Caco-2 (cell line): ENCODE data around the gene DLEC1. TPM values are rescaled to one million over a fixed set of nuclear protein-coding genes. Genes with fewer than 3 reads are reported as not detected.
A peak's percentile ranks its signal among the peaks of the same experiment; 100 is the strongest.

Source experiments
- BruUV-seq: library from RNA; stranded (reverse); fragments of 400-500 nt; replicated peaks from 2 replicates; lab custom pipeline; 2021; lab: Mats Ljungman, UMichigan
- CTCF ChIA-PET: fragments of 300-600 bp; sonication (Branson Sonifier 250); formaldehyde crosslinking; loops from one replicate; lab custom pipeline; 2022; ENCODE audit warnings: antibody characterized with exemption; lab: Charles Lee
- POLR2A ChIA-PET: fragments of 300-600 bp; sonication (Branson Sonifier 250); formaldehyde crosslinking; loops from one replicate; lab custom pipeline; 2022; ENCODE audit warnings: antibody characterized with exemption; lab: Charles Lee
- DNase-seq, 2 experiments: peaks; one replicate each; pipeline versions ENCODE4 v3.0.0 to v3.0.0-alpha.2; 2020 to 2022
- H3K27me3 ChIP-seq: replicated peaks from 2 replicates; pipeline ENCODE4 v1.6.0; 2011; ENCODE audit warnings: low read length; ENCODE audit not compliant: control insufficient read depth, insufficient read depth
- H3K36me3 ChIP-seq: 2 replicates; pipeline ENCODE4 v1.5.1; 2011; ENCODE audit warnings: low read length; ENCODE audit not compliant: control insufficient read depth, insufficient read depth
- H3K4me1 ChIP-seq: fragments of 250-450 bp; sonication (Bioruptor Pico); 2 replicates; pipeline ENCODE4 v1.5.1; 2020; ENCODE audit warnings: mild to moderate bottlenecking
- H3K4me3 ChIP-seq: 2 replicates; pipeline ENCODE4 v1.5.1; 2011; ENCODE audit warnings: low read depth, mild to moderate bottlenecking, control low read depth, low read length
- H3K9me3 ChIP-seq: fragments of 250-450 bp; sonication (Bioruptor Pico); 2 replicates; pipeline ENCODE4 v1.5.1; 2020; ENCODE audit warnings: mild to moderate bottlenecking, moderate library complexity
- H3K27ac Mint-ChIP-seq: one replicate; pipeline ENCODE4 v1.8.0; 2022; ENCODE audit warnings: mixed read lengths; ENCODE audit not compliant: unreplicated experiment
- H3K27me3 Mint-ChIP-seq: one replicate; pipeline ENCODE4 v1.8.0; 2022; ENCODE audit warnings: mixed read lengths; ENCODE audit not compliant: insufficient read depth, unreplicated experiment
- H3K36me3 Mint-ChIP-seq: one replicate; pipeline ENCODE4 v1.8.0; 2022; ENCODE audit warnings: mild to moderate bottlenecking, mixed read lengths; ENCODE audit not compliant: insufficient read depth, unreplicated experiment
- H3K4me1 Mint-ChIP-seq: one replicate; pipeline ENCODE4 v1.8.0; 2022; ENCODE audit warnings: low read depth, mixed read lengths; ENCODE audit not compliant: unreplicated experiment
- H3K4me3 Mint-ChIP-seq: one replicate; pipeline ENCODE4 v1.8.0; 2022; ENCODE audit warnings: mild to moderate bottlenecking, moderate library complexity, mixed read lengths; ENCODE audit not compliant: unreplicated experiment
- H3K9me3 Mint-ChIP-seq: one replicate; pipeline ENCODE4 v1.8.0; 2022; ENCODE audit warnings: mixed read lengths; ENCODE audit not compliant: unreplicated experiment
- intact Hi-C: fragments of 100-400 bp; cut with micrococcal nuclease; formaldehyde crosslinking; loops from one replicate; pipeline ENCODE4 v1.10.0; 2022; ENCODE audit not compliant: unreplicated experiment
- total RNA-seq: library from RNA; stranded (reverse); gene quantifications from 2 replicates; pipeline ENCODE4 v1.2.3, GENCODE V29; 2022
- TF ChIP-seq, protein P1 (sequence below), 2 experiments: fragments of 200-600 bp in 1 of 2; IDR thresholded peaks; 1 replicate in 1 of 2; 2 replicates in 1 of 2; pipeline versions ENCODE4 v1.5.1 to v1.8.0; 2011 to 2022; ENCODE audit warnings: antibody characterized with exemption in 1 of 2, control low read depth in 1 of 2, inconsistent platforms in 1 of 2, low read depth in 1 of 2, low read length in 1 of 2, mild to moderate bottlenecking in 1 of 2, moderate library complexity in 1 of 2; ENCODE audit not compliant: insufficient read depth in 1 of 2, severe bottlenecking in 1 of 2, unreplicated experiment in 1 of 2

Gene DLEC1
- total RNA-seq, 1 experiment from 2014 or later = 0.11 TPM

DNA sequence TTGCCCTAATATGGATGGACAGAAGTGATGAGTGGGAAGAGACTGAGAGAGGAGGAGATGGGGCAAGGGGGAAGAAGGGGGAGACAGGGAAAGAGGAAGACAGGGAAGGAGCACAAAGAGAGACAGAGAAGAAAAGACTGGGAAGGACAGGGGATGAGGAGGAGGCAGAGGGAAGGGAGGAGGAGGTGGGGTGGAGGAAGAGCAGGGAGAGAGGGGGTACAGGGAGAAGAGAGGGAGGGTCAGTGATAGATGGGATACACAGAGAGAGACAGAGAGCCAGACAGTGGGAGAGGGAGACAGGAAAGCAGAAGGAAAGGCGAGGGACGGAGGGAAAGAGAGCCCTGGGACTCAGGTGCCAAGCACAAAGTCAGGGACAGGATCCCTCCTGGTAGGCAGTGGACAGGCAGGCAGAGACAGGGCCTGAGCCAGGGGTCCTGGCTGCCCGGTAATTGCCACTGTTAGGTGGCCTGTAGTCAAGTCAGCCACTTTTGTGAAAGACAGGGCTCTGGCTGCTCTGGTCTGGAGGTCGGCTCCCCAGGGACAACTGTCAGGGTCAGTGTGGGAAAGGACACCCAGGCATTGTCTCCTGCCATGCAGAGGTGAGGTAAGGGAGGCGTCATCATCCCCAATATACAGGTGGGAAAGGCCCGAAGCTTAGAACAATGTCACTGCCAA lies 38.6 kb upstream of the DLEC1 start:
- TF ChIP-seq, protein P1, sequence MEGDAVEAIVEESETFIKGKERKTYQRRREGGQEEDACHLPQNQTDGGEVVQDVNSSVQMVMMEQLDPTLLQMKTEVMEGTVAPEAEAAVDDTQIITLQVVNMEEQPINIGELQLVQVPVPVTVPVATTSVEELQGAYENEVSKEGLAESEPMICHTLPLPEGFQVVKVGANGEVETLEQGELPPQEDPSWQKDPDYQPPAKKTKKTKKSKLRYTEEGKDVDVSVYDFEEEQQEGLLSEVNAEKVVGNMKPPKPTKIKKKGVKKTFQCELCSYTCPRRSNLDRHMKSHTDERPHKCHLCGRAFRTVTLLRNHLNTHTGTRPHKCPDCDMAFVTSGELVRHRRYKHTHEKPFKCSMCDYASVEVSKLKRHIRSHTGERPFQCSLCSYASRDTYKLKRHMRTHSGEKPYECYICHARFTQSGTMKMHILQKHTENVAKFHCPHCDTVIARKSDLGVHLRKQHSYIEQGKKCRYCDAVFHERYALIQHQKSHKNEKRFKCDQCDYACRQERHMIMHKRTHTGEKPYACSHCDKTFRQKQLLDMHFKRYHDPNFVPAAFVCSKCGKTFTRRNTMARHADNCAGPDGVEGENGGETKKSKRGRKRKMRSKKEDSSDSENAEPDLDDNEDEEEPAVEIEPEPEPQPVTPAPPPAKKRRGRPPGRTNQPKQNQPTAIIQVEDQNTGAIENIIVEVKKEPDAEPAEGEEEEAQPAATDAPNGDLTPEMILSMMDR (IDR thresholded peaks at IDR 0.05; ENCODE audit: insufficient read depth in 1 of 2, low read depth in 1 of 2, low read length in 1 of 2, severe bottlenecking in 1 of 2, unreplicated experiment in 1 of 2) = no peak
- Mint-ChIP-seq H3K27me3 (no peaks in the 10 kb centered on the region), H3K4me3 (no peak overlapping the region)

GRCh38 chr3:38000965-38001455 lies 38.0 kb upstream of the DLEC1 start:
- Mint-ChIP-seq H3K27ac (no peak overlapping the region), H3K27me3 (no peaks in the 10 kb centered on the region), H3K4me3 (no peak overlapping the region), H3K9me3 (no peaks in the 10 kb centered on the region), H3K4me1 (peaks cover 48% of the 10 kb centered on the region), H3K36me3 (peaks cover 17% of the 10 kb centered on the region)
- Histone ChIP-seq H3K4me1 (peaks cover 49% of the 10 kb centered on the region), H3K4me3 (no peak overlapping the region), H3K36me3 (peaks cover 7% of the 10 kb centered on the region), H3K9me3 (no peaks in the 10 kb centered on the region), H3K27me3 (no peaks in the 10 kb centered on the region)
- intact Hi-C loops = no loop called here
- BruUV-seq = no TSS peak
- peak in 1 of 2 experiments; percentile 33 for DNase-seq
- TF ChIP-seq, protein P1 (IDR thresholded peaks at IDR 0.05; ENCODE audit: insufficient read depth in 1 of 2, low read depth in 1 of 2, low read length in 1 of 2, severe bottlenecking in 1 of 2, unreplicated experiment in 1 of 2) = no peak
- POLR2A ChIA-PET = interaction anchor here (1.0 kb wide), 1 partner anchor 26 kb away, joined by 3 read pairs; no protein-coding TSS in a partner anchor
- CTCF ChIA-PET = interaction anchor here (2.4 kb wide), 1 partner anchor 27 kb away, joined by 34 read pairs; no protein-coding TSS in a partner anchor

More for the DNA sequence above, 38.6 kb upstream of the DLEC1 start:
- Histone ChIP-seq H3K4me1 (peaks cover 55% of the 10 kb centered on the region), H3K4me3 (no peak overlapping the region), H3K27me3 (no peaks in the 10 kb centered on the region), H3K36me3 (peaks cover 3% of the 10 kb centered on the region; the same call in 1 of the 2 replicates), H3K9me3 (no peaks in the 10 kb centered on the region)
- BruUV-seq = no TSS peak
- POLR2A ChIA-PET = no interaction called here
- H3K36me3 Mint-ChIP-seq = peaks cover 17% of the 10 kb centered on the region
- peak overlapping the region; percentile 97 for H3K27ac Mint-ChIP-seq
- intact Hi-C loops = no loop called here
- peak in 1 of 2 experiments; percentile 26 for DNase-seq
- CTCF ChIA-PET = interaction anchor here (2.4 kb wide), 1 partner anchor 26 kb away, joined by 34 read pairs; no protein-coding TSS in a partner anchor
- H3K9me3 Mint-ChIP-seq = no peaks in the 10 kb centered on the region
- H3K4me1 Mint-ChIP-seq = peaks cover 51% of the 10 kb centered on the region

- peaks cover 7% of the 10 kb centered on the region for H3K36me3 ChIP-seq
- TF ChIP-seq, protein P1 (IDR thresholded peaks at IDR 0.05; ENCODE audit: insufficient read depth in 1 of 2, low read depth in 1 of 2, low read length in 1 of 2, severe bottlenecking in 1 of 2, unreplicated experiment in 1 of 2) = peak; percentile 45 to 65
- H3K9me3 Mint-ChIP-seq = no peaks in the 10 kb centered on the region
- BruUV-seq = no TSS peak
- DNase-seq = peak; percentile 53 to 74
- H3K27me3 Mint-ChIP-seq = no peaks in the 10 kb centered on the region
- intact Hi-C loops = no loop called here
- H3K4me3 ChIP-seq = no peak overlapping the region
- CTCF ChIA-PET = interaction anchor here (0.5 to 2.4 kb wide), 3 partner anchors 22 to 193 kb away, joined by 5 to 34 read pairs (median 6); no protein-coding TSS in a partner anchor
- H3K9me3 ChIP-seq = no peaks in the 10 kb centered on the region
- peaks cover 44% of the 10 kb centered on the region for H3K4me1 ChIP-seq
- H3K27ac Mint-ChIP-seq = no peak overlapping the region
- no peaks in the 10 kb centered on the region for H3K27me3 ChIP-seq
- H3K4me1 Mint-ChIP-seq = peaks cover 43% of the 10 kb centered on the region
- no peak overlapping the region for H3K4me3 Mint-ChIP-seq
- POLR2A ChIA-PET = interaction anchor here (1.0 kb wide), 1 partner anchor 27 kb away, joined by 3 read pairs; no protein-coding TSS in a partner anchor
- peaks cover 17% of the 10 kb centered on the region for H3K36me3 Mint-ChIP-seq
These were observed 37.4 kb upstream of the DLEC1 start for GRCh38 chr3:38001456-38002081.
